Natural killer cell (primary cell): ENCODE measurements around the gene SLC15A3. TPM values are rescaled to one million over a fixed set of nuclear protein-coding genes. Genes with fewer than 3 reads are reported as not detected.

Source experiments
- ATAC-seq, 3 donors: fragments of 150-1000 bp in 2 of 3; fragments of 200-7000 bp in 1 of 3; cut with Tn5 transposase; 1 replicate in 1 of 3; 2 replicates in 2 of 3; pipeline ENCODE4 v1.10.0; 2021; ENCODE audit warnings: mild to moderate bottlenecking in 2 of 3, moderate library complexity in 2 of 3
- DNase-seq, 2 donors: peaks; one replicate each; pipeline versions ENCODE4 v3.0.0 to v3.0.0-alpha.2; 2013 to 2021; ENCODE audit warnings: mixed read lengths in 1 of 2
- H3K27ac ChIP-seq: one replicate; pipeline ENCODE4 v1.5.1; 2013; ENCODE audit warnings: mild to moderate bottlenecking, low read length
- H3K27me3 ChIP-seq: one replicate; pipeline ENCODE4 v1.6.1; 2013; ENCODE audit warnings: low read length; ENCODE audit not compliant: control insufficient read depth, insufficient read depth
- H3K36me3 ChIP-seq: one replicate; pipeline ENCODE4 v1.6.1; 2013; ENCODE audit warnings: low read length; ENCODE audit not compliant: control insufficient read depth, insufficient read depth
- H3K4me1 ChIP-seq: one replicate; pipeline ENCODE4 v1.6.1; 2013; ENCODE audit warnings: low read length; ENCODE audit not compliant: control insufficient read depth, insufficient read depth
- H3K4me3 ChIP-seq: one replicate; pipeline ENCODE4 v1.5.1; 2013; ENCODE audit warnings: low read length
- H3K9me3 ChIP-seq: one replicate; pipeline ENCODE4 v1.6.1; 2013; ENCODE audit warnings: low read length; ENCODE audit not compliant: control insufficient read depth, insufficient read depth
- H3K27ac Mint-ChIP-seq, 2 donors: one replicate each; pipeline ENCODE4 v1.8.0; 2022; ENCODE audit warnings: mild to moderate bottlenecking in 2 of 2, mixed read lengths in 2 of 2, moderate library complexity in 1 of 2
- H3K27me3 Mint-ChIP-seq, 2 donors: one replicate each; pipeline ENCODE4 v1.8.0; 2022; ENCODE audit warnings: low read depth in 2 of 2, mixed read lengths in 2 of 2
- H3K36me3 Mint-ChIP-seq: one replicate; pipeline ENCODE4 v1.8.0; 2022; ENCODE audit warnings: mixed read lengths
- H3K4me1 Mint-ChIP-seq, 2 donors: one replicate each; pipeline ENCODE4 v1.8.0; 2022; ENCODE audit warnings: mixed read lengths in 2 of 2
- H3K4me3 Mint-ChIP-seq: one replicate; pipeline ENCODE4 v1.8.0; 2022; ENCODE audit warnings: mild to moderate bottlenecking, moderate library complexity, mixed read lengths
- H3K9me3 Mint-ChIP-seq, 2 donors: one replicate each; pipeline ENCODE4 v1.8.0; 2022; ENCODE audit warnings: mixed read lengths in 2 of 2
- WGBS: methylation state at CpG from one replicate; pipeline ENCODE4 v1.1.7; 2013; ENCODE audit warnings: missing lambda C conversion rate; ENCODE audit not compliant: insufficient coverage; 5-methylcytosine and 5-hydroxymethylcytosine counted together
- intact Hi-C: fragments of 100-400 bp; cut with micrococcal nuclease; formaldehyde crosslinking; loops from one replicate; pipeline ENCODE4 v1.14.2; 2022
- total RNA-seq, 4 donors: library from RNA; stranded (reverse); fragments of 120-200 nt in 1 of 4; gene quantifications; one replicate each; pipeline versions ENCODE4 v1.2.3 to v1.2.4, GENCODE V29; 2013 to 2022
- TF ChIP-seq, protein P1 (sequence below): fragments of 200-600 bp; IDR thresholded peaks from one replicate; pipeline ENCODE4 v1.8.0; 2022; ENCODE audit warnings: antibody characterized with exemption

Gene SLC15A3
- total RNA-seq, 3 donors from 2014 or later (not counting 1 experiment from before 2014, with no cell fraction given): 11.6 to 26.5 (median 20.1) TPM

DNA sequence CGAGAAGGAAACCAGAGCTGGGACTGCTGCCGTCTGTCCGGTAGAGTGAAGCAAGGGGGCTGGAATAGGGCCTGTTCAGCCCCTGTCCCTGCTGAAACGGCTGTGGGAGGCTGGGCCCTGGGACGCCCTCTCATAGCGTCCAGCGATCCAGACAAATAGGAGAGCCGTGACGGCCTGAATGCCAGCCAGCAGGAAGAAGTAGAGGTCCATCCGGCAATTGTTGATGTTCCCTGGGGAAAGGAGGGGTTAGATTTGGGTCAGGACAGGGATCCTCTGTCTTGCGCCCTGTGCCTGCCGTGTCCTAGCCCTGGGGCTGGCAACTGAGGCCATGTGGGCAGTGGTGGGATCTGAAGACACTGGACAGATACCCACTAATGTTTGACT lies 14.8 kb downstream of the SLC15A3 start:
- Mint-ChIP-seq H3K9me3 (no peaks in the 10 kb centered on the region), H3K4me1 (no peaks in the 10 kb centered on the region), H3K36me3 (no peaks in the 10 kb centered on the region), H3K27ac (no peak overlapping the region), H3K27me3 (peaks cover 0 to 4% of the 10 kb centered on the region in 2 donors), H3K4me3 (no peak overlapping the region)
- TF ChIP-seq, protein P1, sequence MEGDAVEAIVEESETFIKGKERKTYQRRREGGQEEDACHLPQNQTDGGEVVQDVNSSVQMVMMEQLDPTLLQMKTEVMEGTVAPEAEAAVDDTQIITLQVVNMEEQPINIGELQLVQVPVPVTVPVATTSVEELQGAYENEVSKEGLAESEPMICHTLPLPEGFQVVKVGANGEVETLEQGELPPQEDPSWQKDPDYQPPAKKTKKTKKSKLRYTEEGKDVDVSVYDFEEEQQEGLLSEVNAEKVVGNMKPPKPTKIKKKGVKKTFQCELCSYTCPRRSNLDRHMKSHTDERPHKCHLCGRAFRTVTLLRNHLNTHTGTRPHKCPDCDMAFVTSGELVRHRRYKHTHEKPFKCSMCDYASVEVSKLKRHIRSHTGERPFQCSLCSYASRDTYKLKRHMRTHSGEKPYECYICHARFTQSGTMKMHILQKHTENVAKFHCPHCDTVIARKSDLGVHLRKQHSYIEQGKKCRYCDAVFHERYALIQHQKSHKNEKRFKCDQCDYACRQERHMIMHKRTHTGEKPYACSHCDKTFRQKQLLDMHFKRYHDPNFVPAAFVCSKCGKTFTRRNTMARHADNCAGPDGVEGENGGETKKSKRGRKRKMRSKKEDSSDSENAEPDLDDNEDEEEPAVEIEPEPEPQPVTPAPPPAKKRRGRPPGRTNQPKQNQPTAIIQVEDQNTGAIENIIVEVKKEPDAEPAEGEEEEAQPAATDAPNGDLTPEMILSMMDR: no peak
- Histone ChIP-seq H3K4me3 (no peak overlapping the region), H3K27me3 (no peaks in the 10 kb centered on the region), H3K36me3 (no peaks in the 10 kb centered on the region), H3K4me1 (no peaks in the 10 kb centered on the region), H3K27ac (no peak overlapping the region), H3K9me3 (no peaks in the 10 kb centered on the region)
- no peak for ATAC-seq
- WGBS: 88% methylated on average over 12 of the region's 12 CpGs
- intact Hi-C loops: no loop called here
- DNase-seq: no peak

DNA sequence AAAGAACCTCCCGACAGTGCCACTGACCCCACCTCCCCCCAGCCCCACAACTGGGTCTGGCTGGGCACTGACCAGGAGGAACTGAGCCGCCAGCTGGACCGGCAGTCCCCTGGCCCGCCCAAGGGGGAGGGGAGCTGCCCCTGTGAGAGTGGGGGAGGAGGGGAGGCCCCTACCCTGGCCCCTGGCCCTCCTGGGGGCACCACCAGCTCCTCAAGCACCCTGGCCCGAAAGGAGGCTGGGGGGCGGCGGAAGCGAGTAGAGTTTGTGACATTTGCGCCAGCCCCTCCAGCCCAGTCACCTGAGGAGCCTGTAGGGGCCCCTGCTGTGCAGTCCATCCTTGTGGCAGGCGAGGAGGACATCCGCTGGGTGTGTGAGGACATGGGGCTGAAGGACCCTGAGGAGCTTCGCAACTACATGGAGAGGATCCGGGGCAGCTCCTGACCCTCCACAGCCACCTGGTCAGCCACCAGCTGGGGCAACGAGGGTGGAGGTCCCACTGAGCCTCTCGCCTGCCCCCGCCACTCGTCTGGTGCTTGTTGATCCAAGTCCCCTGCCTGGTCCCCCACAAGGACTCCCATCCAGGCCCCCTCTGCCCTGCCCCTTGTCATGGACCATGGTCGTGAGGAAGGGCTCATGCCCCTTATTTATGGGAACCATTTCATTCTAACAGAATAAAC lies 15.4 kb downstream of the SLC15A3 start:
- H3K27me3 Mint-ChIP-seq: peaks cover 0 to 4% of the 10 kb centered on the region in 2 donors
- H3K4me1 Mint-ChIP-seq: no peaks in the 10 kb centered on the region
- no peaks in the 10 kb centered on the region for H3K9me3 ChIP-seq
- TF ChIP-seq, protein P1: no peak
- H3K27me3 ChIP-seq: no peaks in the 10 kb centered on the region
- no peak for ATAC-seq
- no peaks in the 10 kb centered on the region for H3K36me3 Mint-ChIP-seq
- no peak overlapping the region for H3K27ac Mint-ChIP-seq
- no peaks in the 10 kb centered on the region for H3K36me3 ChIP-seq
- WGBS: 92% methylated on average over 17 of the region's 18 CpGs
- no peak for DNase-seq
- no peak overlapping the region for H3K4me3 Mint-ChIP-seq
- no peak overlapping the region for H3K4me3 ChIP-seq
- H3K4me1 ChIP-seq: peaks cover 1% of the 10 kb centered on the region
- no peaks in the 10 kb centered on the region for H3K9me3 Mint-ChIP-seq
- intact Hi-C loops: no loop called here
- no peak overlapping the region for H3K27ac ChIP-seq

DNA sequence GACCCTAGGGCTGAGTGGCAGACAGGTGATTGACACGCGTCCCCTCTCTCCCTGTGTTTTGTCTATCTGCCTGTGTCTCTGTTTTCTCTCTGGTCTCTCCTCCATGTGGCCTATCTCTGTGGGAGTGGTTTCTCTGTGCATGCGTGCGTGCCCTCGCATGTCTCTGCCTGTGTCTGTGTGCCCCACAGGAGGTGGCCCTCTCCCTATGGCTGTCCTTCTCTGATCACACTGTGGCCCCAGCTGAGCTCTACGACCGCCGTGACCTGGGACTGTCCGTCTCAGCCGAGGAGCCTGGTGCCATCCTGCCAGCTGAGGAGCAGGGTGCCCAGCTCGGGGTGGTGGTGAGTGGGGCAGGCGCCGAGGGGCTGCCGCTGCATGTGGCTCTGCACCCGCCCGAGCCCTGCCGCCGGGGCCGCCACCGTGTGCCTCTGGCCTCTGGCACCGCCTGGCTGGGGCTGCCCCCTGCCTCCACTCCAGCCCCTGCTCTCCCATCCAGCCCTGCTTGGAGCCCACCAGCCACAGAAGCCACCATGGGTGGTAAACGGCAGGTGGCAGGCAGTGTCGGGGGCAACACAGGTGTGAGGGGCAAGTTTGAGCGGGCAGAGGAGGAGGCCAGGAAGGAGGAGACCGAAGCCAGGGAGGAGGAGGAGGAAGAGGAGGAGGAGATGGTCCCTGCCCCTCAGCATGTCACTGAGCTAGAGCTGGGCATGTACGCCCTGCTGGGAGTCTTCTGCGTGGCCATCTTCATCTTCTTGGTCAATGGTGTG lies 16.1 kb downstream of the SLC15A3 start:
- DNase-seq (no peak), ATAC-seq (no peak)
- peaks cover 0 to 7% of the 10 kb centered on the region in 2 donors for H3K27me3 Mint-ChIP-seq
- Histone ChIP-seq H3K27ac (no peak overlapping the region), H3K4me3 (no peak overlapping the region), H3K4me1 (peaks cover 4% of the 10 kb centered on the region), H3K36me3 (no peaks in the 10 kb centered on the region), H3K9me3 (no peaks in the 10 kb centered on the region), H3K27me3 (no peaks in the 10 kb centered on the region)
- WGBS: 88% methylated on average over 27 of the region's 27 CpGs
- no peaks in the 10 kb centered on the region for H3K9me3 Mint-ChIP-seq
- no peaks in the 10 kb centered on the region for H3K4me1 Mint-ChIP-seq
- TF ChIP-seq, protein P1: no peak
- H3K27ac Mint-ChIP-seq: no peak overlapping the region
- no peaks in the 10 kb centered on the region for H3K36me3 Mint-ChIP-seq
- intact Hi-C loops: no loop called here
- H3K4me3 Mint-ChIP-seq: no peak overlapping the region
